ENCODE data around the gene PRR13. TPM values are rescaled to one million over a fixed set of nuclear protein-coding genes. Genes with fewer than 3 reads are reported as not detected.

The PRR13 gene
- total and polyA plus RNA-seq, 2 experiments from 2014 or later, result 42.9 to 169 TPM

DNA sequence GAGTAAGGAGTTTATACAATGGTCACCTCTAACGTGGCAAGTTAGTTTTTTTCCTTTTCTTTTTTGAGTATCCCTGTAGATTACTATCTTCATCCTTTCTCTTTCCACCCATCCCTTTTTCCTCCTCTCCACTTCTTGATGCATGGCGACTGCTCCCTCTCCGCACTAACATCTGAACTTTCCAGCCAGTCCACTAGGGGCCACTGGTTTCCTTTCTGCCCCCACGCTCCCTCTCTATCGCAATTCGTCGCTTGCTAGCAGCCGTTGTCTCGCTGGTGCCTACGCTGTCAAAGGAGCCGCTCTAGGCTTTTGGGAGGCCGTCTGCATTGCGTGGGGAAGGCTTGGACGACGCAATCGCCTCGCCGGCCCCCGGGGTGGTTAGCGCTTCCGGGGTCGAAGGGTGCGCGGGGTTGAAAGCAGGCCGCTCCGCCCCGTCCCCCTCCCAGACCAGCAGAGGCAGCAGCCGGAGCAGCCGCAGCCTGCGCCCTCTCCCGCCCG is 10.2 kb downstream of the PRR13 start, which contains the start of gene PCBP2:
Gene PCBP2 (plus strand): TSS at position 442 of the 498 bp plus-strand sequence. CDS start 2,699 bp downstream, outside the sequence.
- H3K4me3 ChIP-seq, result peak within 1 kb of the TSS; percentile 87
- H3K27ac ChIP-seq, result peak within 1 kb of the TSS; percentile 99
- H3K27me3 ChIP-seq, result no peaks in the 10 kb centered on the region
- H3K36me3 ChIP-seq, result peaks cover 29% of the 10 kb centered on the region
- TF ChIP-seq, protein P1, sequence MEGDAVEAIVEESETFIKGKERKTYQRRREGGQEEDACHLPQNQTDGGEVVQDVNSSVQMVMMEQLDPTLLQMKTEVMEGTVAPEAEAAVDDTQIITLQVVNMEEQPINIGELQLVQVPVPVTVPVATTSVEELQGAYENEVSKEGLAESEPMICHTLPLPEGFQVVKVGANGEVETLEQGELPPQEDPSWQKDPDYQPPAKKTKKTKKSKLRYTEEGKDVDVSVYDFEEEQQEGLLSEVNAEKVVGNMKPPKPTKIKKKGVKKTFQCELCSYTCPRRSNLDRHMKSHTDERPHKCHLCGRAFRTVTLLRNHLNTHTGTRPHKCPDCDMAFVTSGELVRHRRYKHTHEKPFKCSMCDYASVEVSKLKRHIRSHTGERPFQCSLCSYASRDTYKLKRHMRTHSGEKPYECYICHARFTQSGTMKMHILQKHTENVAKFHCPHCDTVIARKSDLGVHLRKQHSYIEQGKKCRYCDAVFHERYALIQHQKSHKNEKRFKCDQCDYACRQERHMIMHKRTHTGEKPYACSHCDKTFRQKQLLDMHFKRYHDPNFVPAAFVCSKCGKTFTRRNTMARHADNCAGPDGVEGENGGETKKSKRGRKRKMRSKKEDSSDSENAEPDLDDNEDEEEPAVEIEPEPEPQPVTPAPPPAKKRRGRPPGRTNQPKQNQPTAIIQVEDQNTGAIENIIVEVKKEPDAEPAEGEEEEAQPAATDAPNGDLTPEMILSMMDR (IDR thresholded peaks at IDR 0.05; ENCODE audit: low read depth, low read length), result peak; percentile 86
- peak; percentile 99 to 100 for DNase-seq (ENCODE audit: low read depth in 1 of 2, low spot score in 1 of 2)
- peaks cover 35% of the 10 kb centered on the region for H3K4me1 ChIP-seq (ENCODE audit: low read depth)
- no peaks in the 10 kb centered on the region for H3K9me3 ChIP-seq (ENCODE audit: low read depth)

GRCh38 chr12:53452159-53453077 is 10.9 kb downstream of the PRR13 start:
- peaks cover 36% of the 10 kb centered on the region for H3K4me1 ChIP-seq (ENCODE audit: low read depth)
- DNase-seq (ENCODE audit: low read depth in 1 of 2, low spot score in 1 of 2), result peak; percentile 91 to 94
- H3K27ac ChIP-seq, result peak overlapping the region; percentile 99
- H3K9me3 ChIP-seq (ENCODE audit: low read depth), result no peaks in the 10 kb centered on the region
- TF ChIP-seq, protein P1 (IDR thresholded peaks at IDR 0.05; ENCODE audit: low read depth, low read length), result peak; percentile 24
- peak overlapping the region; percentile 87 for H3K4me3 ChIP-seq
- peaks cover 36% of the 10 kb centered on the region for H3K36me3 ChIP-seq
- H3K27me3 ChIP-seq, result no peaks in the 10 kb centered on the region

DNA sequence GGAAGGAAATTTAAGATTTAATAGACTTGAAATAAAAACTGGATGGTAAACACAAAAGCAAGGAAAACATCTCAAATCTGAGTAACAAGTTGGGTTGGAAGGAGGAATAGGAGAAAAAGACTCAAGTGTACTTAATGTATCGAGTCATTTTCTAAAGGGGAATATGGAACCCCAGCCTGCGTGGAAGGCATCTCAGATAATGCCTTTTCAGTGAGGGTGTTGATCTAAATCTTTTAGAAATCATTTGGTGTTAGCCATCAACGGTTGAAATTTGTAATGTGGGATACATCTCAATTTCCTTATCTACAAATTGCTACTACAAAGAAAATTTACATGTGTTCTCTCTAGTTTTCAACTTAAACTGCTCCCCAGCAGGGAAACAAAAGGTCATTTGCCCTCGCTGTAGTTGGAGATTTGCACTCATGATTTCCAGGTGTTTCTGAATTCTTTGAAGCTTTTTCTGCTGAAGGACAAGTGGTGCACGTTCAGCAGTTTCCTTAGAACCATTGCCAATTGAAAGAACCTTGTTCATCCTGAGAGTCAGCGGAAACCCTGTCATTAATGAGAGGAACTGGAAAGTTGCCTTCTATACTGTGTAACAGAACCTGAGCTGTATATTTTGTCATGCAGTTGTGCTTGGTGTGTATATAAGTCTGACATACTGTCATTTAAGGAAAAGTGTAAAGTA is 12.6 kb downstream of the PRR13 start:
- H3K27me3 ChIP-seq, result no peaks in the 10 kb centered on the region
- peak overlapping the region; percentile 87 for H3K4me3 ChIP-seq
- TF ChIP-seq, protein P1 (IDR thresholded peaks at IDR 0.05; ENCODE audit: low read depth, low read length), result no peak
- no peak for DNase-seq (ENCODE audit: low read depth in 1 of 2, low spot score in 1 of 2)
- H3K36me3 ChIP-seq, result peaks cover 50% of the 10 kb centered on the region
- H3K9me3 ChIP-seq (ENCODE audit: low read depth), result no peaks in the 10 kb centered on the region
- peak overlapping the region; percentile 99 for H3K27ac ChIP-seq
- peaks cover 36% of the 10 kb centered on the region for H3K4me1 ChIP-seq (ENCODE audit: low read depth)

- Histone ChIP-seq H3K4me3 (no peak overlapping the region), H3K9me3 (ENCODE audit: low read depth) (no peaks in the 10 kb centered on the region), H3K27me3 (no peaks in the 10 kb centered on the region), H3K4me1 (ENCODE audit: low read depth) (peaks cover 40% of the 10 kb centered on the region), H3K36me3 (peaks cover 56% of the 10 kb centered on the region), H3K27ac (no peak overlapping the region)
- DNase-seq (ENCODE audit: low read depth in 1 of 2, low spot score in 1 of 2), result no peak
- TF ChIP-seq, protein P1 (IDR thresholded peaks at IDR 0.05; ENCODE audit: low read depth, low read length), result no peak
Measured at GRCh38 chr12:53454707-53455106, 13.2 kb downstream of the PRR13 start.

- H3K9me3 ChIP-seq (ENCODE audit: low read depth), result no peaks in the 10 kb centered on the region
- no peak overlapping the region for H3K4me3 ChIP-seq
- no peak for DNase-seq (ENCODE audit: low read depth in 1 of 2, low spot score in 1 of 2)
- H3K36me3 ChIP-seq, result peaks cover 77% of the 10 kb centered on the region
- H3K27ac ChIP-seq, result peak overlapping the region; percentile 68
- peaks cover 61% of the 10 kb centered on the region for H3K4me1 ChIP-seq (ENCODE audit: low read depth)
- TF ChIP-seq, protein P1 (IDR thresholded peaks at IDR 0.05; ENCODE audit: low read depth, low read length), result no peak
- no peaks in the 10 kb centered on the region for H3K27me3 ChIP-seq
Measured at GRCh38 chr12:53456654-53457366, 15.3 kb downstream of the PRR13 start.

All from cardiac muscle cell (in vitro differentiated cells and primary cell).